Measurements from ENCODE around the gene STOML2.

STOML2 gene

GRCh38 chr9:35115680-35116538 lies 13.0 kb upstream of the STOML2 start, which contains the start of gene ATOSB:
Gene ATOSB, minus strand, starts transcription at chr9:35115862. Its CDS starts 7,588 bp downstream, at chr9:35108274.
- Histone ChIP-seq H3K9me3 (ENCODE audit: control insufficient read depth in 1 of 2, low read length in 2 of 2) (no peaks in the 10 kb centered on the region), H3K4me1 (ENCODE audit: control insufficient read depth in 1 of 2, insufficient read depth in 2 of 2, low read length in 2 of 2) (peaks cover 37 to 39% of the 10 kb centered on the region in 2 donors), H3K27ac (ENCODE audit: low read depth, low read length) (peak within 1 kb of the TSS; percentile 81), H3K4me3 (ENCODE audit: low read depth in 1 of 2, low read length in 2 of 2) (peak within 1 kb of the TSS; percentile 90 to 94), H3K36me3 (ENCODE audit: control insufficient read depth in 1 of 2, insufficient read depth in 2 of 2, low read length in 2 of 2) (no peaks in the 10 kb centered on the region), H3K9ac (ENCODE audit: low read depth in 1 of 2, low read length in 2 of 2) (peak within 1 kb of the TSS; percentile 75 to 91), H3K27me3 (ENCODE audit: control insufficient read depth in 1 of 2, insufficient read depth in 2 of 2, low read length in 2 of 2) (no peaks in the 10 kb centered on the region)

GRCh38 chr9:35114840-35115628 lies 12.1 kb upstream of the STOML2 start:
- Histone ChIP-seq H3K4me3 (ENCODE audit: low read depth in 1 of 2, low read length in 2 of 2) (peak overlapping the region; percentile 90 to 94), H3K4me1 (ENCODE audit: control insufficient read depth in 1 of 2, insufficient read depth in 2 of 2, low read length in 2 of 2) (peaks cover 46 to 48% of the 10 kb centered on the region in 2 donors), H3K36me3 (ENCODE audit: control insufficient read depth in 1 of 2, insufficient read depth in 2 of 2, low read length in 2 of 2) (no peaks in the 10 kb centered on the region), H3K27ac (ENCODE audit: low read depth, low read length) (peak overlapping the region; percentile 81), H3K9me3 (ENCODE audit: control insufficient read depth in 1 of 2, low read length in 2 of 2) (no peaks in the 10 kb centered on the region), H3K27me3 (ENCODE audit: control insufficient read depth in 1 of 2, insufficient read depth in 2 of 2, low read length in 2 of 2) (no peaks in the 10 kb centered on the region), H3K9ac (ENCODE audit: low read depth in 1 of 2, low read length in 2 of 2) (peak overlapping the region; percentile 75 to 91)

GRCh38 chr9:35114113-35114839 lies 11.3 kb upstream of the STOML2 start:
- peaks cover 47 to 51% of the 10 kb centered on the region in 2 donors for H3K4me1 ChIP-seq (ENCODE audit: control insufficient read depth in 1 of 2, insufficient read depth in 2 of 2, low read length in 2 of 2)
- H3K36me3 ChIP-seq (ENCODE audit: control insufficient read depth in 1 of 2, insufficient read depth in 2 of 2, low read length in 2 of 2) = no peaks in the 10 kb centered on the region
- H3K9ac ChIP-seq (ENCODE audit: low read depth in 1 of 2, low read length in 2 of 2) = peak overlapping the region; percentile 75 to 91
- H3K27me3 ChIP-seq (ENCODE audit: control insufficient read depth in 1 of 2, insufficient read depth in 2 of 2, low read length in 2 of 2) = no peaks in the 10 kb centered on the region
- peak overlapping the region; percentile 90 to 94 for H3K4me3 ChIP-seq (ENCODE audit: low read depth in 1 of 2, low read length in 2 of 2)
- H3K9me3 ChIP-seq (ENCODE audit: control insufficient read depth in 1 of 2, low read length in 2 of 2) = no peaks in the 10 kb centered on the region
- peak overlapping the region; percentile 81 for H3K27ac ChIP-seq (ENCODE audit: low read depth, low read length)

GRCh38 chr9:35112257-35113020 lies 9.5 kb upstream of the STOML2 start:
- peak overlapping the region; percentile 41 to 64 for H3K4me3 ChIP-seq (ENCODE audit: low read depth in 1 of 2, low read length in 2 of 2)
- peaks cover 47 to 51% of the 10 kb centered on the region in 2 donors for H3K4me1 ChIP-seq (ENCODE audit: control insufficient read depth in 1 of 2, insufficient read depth in 2 of 2, low read length in 2 of 2)
- no peaks in the 10 kb centered on the region for H3K27me3 ChIP-seq (ENCODE audit: control insufficient read depth in 1 of 2, insufficient read depth in 2 of 2, low read length in 2 of 2)
- peaks cover 9 to 13% of the 10 kb centered on the region in 2 donors for H3K36me3 ChIP-seq (ENCODE audit: control insufficient read depth in 1 of 2, insufficient read depth in 2 of 2, low read length in 2 of 2)
- peak overlapping the region; percentile 60 for H3K27ac ChIP-seq (ENCODE audit: low read depth, low read length)
- H3K9ac ChIP-seq (ENCODE audit: low read depth in 1 of 2, low read length in 2 of 2) = peak overlapping the region in 1 of 2 donors; percentile 62
- no peaks in the 10 kb centered on the region for H3K9me3 ChIP-seq (ENCODE audit: control insufficient read depth in 1 of 2, low read length in 2 of 2)

GRCh38 chr9:35111001-35111933 lies 8.3 kb upstream of the STOML2 start:
- Histone ChIP-seq H3K4me3 (ENCODE audit: low read depth in 1 of 2, low read length in 2 of 2) (peak overlapping the region; percentile 79 to 89), H3K27ac (ENCODE audit: low read depth, low read length) (peak overlapping the region; percentile 71), H3K9me3 (ENCODE audit: control insufficient read depth in 1 of 2, low read length in 2 of 2) (no peaks in the 10 kb centered on the region), H3K4me1 (ENCODE audit: control insufficient read depth in 1 of 2, insufficient read depth in 2 of 2, low read length in 2 of 2) (peaks cover 42% of the 10 kb centered on the region in 2 donors), H3K27me3 (ENCODE audit: control insufficient read depth in 1 of 2, insufficient read depth in 2 of 2, low read length in 2 of 2) (no peaks in the 10 kb centered on the region), H3K36me3 (ENCODE audit: control insufficient read depth in 1 of 2, insufficient read depth in 2 of 2, low read length in 2 of 2) (peaks cover 13 to 24% of the 10 kb centered on the region in 2 donors), H3K9ac (ENCODE audit: low read depth in 1 of 2, low read length in 2 of 2) (peak overlapping the region; percentile 68 to 83)

- Histone ChIP-seq H3K4me3 (ENCODE audit: low read depth in 1 of 2, low read length in 2 of 2) (peak overlapping the region; percentile 79 to 89), H3K36me3 (ENCODE audit: control insufficient read depth in 1 of 2, insufficient read depth in 2 of 2, low read length in 2 of 2) (peaks cover 19 to 34% of the 10 kb centered on the region in 2 donors), H3K27me3 (ENCODE audit: control insufficient read depth in 1 of 2, insufficient read depth in 2 of 2, low read length in 2 of 2) (no peaks in the 10 kb centered on the region), H3K9me3 (ENCODE audit: control insufficient read depth in 1 of 2, low read length in 2 of 2) (no peaks in the 10 kb centered on the region), H3K9ac (ENCODE audit: low read depth in 1 of 2, low read length in 2 of 2) (peak overlapping the region in 1 of 2 donors; percentile 83), H3K4me1 (ENCODE audit: control insufficient read depth in 1 of 2, insufficient read depth in 2 of 2, low read length in 2 of 2) (peaks cover 40 to 42% of the 10 kb centered on the region in 2 donors), H3K27ac (ENCODE audit: low read depth, low read length) (no peak overlapping the region)
These were observed 7.4 kb upstream of the STOML2 start for GRCh38 chr9:35110327-35110761.

GRCh38 chr9:35108946-35109575 lies 6.1 kb upstream of the STOML2 start:
- Histone ChIP-seq H3K4me3 (ENCODE audit: low read depth in 1 of 2, low read length in 2 of 2) (no peak overlapping the region), H3K36me3 (ENCODE audit: control insufficient read depth in 1 of 2, insufficient read depth in 2 of 2, low read length in 2 of 2) (peaks cover 19 to 45% of the 10 kb centered on the region in 2 donors), H3K9ac (ENCODE audit: low read depth in 1 of 2, low read length in 2 of 2) (no peak overlapping the region), H3K27ac (ENCODE audit: low read depth, low read length) (no peak overlapping the region), H3K27me3 (ENCODE audit: control insufficient read depth in 1 of 2, insufficient read depth in 2 of 2, low read length in 2 of 2) (no peaks in the 10 kb centered on the region), H3K4me1 (ENCODE audit: control insufficient read depth in 1 of 2, insufficient read depth in 2 of 2, low read length in 2 of 2) (peaks cover 27 to 35% of the 10 kb centered on the region in 2 donors), H3K9me3 (ENCODE audit: control insufficient read depth in 1 of 2, low read length in 2 of 2) (no peaks in the 10 kb centered on the region)

- H3K27ac ChIP-seq (ENCODE audit: low read depth, low read length) = no peak overlapping the region
- H3K9ac ChIP-seq (ENCODE audit: low read depth in 1 of 2, low read length in 2 of 2) = no peak overlapping the region
- H3K9me3 ChIP-seq (ENCODE audit: control insufficient read depth in 1 of 2, low read length in 2 of 2) = no peaks in the 10 kb centered on the region
- no peak overlapping the region for H3K4me3 ChIP-seq (ENCODE audit: low read depth in 1 of 2, low read length in 2 of 2)
- H3K27me3 ChIP-seq (ENCODE audit: control insufficient read depth in 1 of 2, insufficient read depth in 2 of 2, low read length in 2 of 2) = no peaks in the 10 kb centered on the region
- peaks cover 26 to 33% of the 10 kb centered on the region in 2 donors for H3K4me1 ChIP-seq (ENCODE audit: control insufficient read depth in 1 of 2, insufficient read depth in 2 of 2, low read length in 2 of 2)
- peaks cover 19 to 45% of the 10 kb centered on the region in 2 donors for H3K36me3 ChIP-seq (ENCODE audit: control insufficient read depth in 1 of 2, insufficient read depth in 2 of 2, low read length in 2 of 2)
These were observed 5.5 kb upstream of the STOML2 start for GRCh38 chr9:35108461-35108860.
